NCI-H2029 (cell line): ENCODE measurements around the gene PICALM.

Source experiments
- DNase-seq: peaks from one replicate; lab custom pipeline; 2025; lab: John Stamatoyannopoulos, UW

The PICALM gene

DNA sequence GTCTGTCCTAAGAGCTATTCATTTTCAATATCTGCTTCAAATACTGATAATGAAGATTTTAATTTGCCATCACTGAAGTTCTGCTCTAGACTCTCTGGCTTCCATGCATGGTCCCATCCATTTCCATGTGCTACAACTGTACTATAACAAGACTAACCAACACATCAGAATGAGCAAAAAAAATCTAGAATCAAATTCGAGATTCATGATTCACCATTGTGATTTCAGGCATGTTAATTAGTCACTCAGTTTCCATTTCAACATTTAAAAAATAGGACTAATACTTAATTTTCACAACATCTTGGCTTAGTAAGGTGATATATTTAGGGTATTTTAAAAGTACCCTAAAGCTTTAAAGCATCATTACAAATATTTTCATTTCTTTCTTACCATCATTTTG, 22.8 kb downstream of the PICALM start:
- no peak for DNase-seq

DNA sequence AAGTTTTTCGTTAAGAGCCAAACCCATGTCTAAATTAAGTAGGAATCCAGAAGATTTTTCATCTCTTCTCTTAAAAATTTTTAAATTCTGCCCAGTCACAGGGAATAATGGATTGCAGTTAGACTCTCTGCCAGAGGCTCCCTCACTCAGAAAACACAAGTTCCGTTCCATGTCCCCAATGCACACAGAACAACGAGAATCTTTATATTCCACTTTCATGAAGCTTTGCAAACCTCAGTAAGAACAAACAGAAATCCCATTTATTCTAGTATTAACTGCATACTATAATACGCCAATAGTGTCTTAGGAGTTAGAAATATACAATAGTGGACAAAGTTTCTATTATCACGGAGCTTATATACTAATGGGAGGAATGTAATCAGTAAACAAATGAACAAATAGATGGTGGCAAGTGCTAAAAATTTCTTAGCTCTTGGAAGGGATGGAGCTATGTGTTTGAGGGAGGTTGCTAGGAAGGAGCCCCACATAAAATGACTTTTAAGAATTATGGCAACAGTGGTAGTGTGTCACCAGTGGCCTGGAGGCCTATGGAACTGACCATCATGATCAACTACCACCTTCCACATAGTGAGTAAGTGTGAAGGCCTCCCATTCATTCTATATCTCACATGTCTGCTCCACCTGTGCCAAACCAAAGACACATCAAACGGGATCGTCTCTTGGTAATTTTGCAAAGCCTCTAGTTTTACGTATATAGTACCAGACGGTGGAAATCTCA, 24.9 kb downstream of the PICALM start:
- DNase-seq: no peak

DNA sequence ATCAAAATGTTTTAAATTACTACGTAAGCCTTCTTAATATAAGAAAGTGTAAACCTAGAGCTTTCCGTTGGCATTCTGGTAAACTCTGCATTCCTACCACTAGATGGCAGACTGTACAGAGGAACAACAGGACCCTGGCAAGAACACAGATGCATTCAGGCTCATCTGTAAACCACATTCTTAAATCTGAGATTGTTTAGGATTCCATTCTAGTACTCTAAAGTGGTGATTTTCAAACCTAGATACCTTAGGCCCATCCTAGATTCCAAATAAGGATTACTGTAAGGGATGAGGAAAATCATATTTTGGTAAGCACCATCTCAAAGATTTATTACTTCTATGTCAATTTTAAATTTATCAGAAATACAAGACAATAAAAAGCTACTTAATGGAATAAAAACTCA, 26.9 kb downstream of the PICALM start:
- peak; percentile 74 for DNase-seq

DNA sequence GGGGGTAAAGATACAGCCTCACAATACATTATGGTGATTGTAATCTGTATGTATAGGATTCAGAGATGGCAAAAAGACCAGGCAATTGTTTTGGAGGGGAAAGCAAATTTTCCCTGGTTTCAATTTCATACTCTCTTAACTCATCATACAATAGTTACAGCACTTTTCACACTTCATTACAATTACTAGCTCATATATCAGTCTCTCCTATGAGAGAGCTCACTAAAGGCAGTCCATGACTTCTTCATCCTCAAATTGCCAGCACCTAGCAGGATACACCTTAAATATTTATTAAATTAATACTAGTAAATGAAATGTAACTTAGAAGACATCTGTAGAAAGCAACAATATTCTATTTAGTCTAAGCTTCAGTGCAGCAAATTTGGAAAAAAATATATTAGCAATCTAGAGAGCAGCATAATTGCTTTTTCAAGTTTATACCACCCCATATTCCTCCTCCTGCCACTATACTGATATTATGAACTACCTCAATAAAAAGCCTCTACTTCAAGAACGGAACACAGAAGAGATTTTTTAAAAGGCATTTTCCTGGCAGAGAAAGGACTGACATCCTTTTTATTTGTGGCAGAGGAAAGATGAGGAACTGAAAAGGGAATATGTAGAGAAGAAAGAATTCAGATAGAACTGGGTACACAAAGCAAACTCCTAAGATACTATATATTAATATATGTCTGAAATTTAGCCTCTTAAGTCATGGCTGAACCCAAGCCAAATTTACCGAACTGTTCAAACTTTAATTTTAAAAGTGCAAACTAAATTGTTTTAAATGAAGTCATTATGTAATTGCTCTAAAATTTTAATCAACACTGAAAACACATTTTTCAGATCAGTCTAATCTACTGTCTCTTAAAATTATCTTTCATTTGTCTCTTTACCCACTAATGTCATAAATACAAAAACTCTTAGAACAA, 27.7 kb downstream of the PICALM start:
- DNase-seq: no peak

DNA sequence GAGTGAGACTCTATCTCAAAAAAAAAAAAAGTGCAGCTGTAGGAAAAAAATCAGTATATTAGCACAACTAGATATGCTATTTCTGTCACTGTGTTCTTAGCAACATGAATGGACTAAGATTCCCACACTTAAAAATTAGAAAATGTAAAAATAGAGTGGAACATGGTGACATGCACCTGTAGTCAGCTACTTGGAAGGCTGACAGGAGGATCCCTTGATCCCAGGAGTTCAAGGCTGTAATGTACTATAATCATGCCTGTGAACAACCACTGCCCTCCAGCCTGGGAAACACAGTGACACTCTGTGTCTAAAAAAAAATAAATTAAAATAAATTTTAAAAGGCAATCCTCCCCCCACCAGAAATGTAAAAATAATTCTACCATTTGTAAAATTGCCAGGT, 29.8 kb downstream of the PICALM start:
- no peak for DNase-seq

DNA sequence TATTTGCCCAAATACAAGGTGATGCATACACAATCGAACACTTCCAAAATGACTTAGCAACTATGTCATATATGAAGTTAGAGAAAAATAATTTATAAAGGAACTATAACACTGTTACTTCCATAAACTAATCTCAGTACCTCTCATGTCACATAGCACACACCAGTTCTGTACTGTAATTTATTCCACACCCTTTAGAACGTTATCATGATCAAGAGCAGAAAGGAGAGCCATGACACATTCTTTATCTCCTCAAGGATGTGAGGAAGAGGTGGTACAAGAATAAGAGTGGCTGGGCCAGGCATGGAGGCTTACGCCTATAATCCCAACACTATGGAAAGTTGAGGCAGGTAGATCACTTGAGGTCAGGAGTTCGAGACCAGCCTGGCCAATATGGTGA, 31.1 kb downstream of the PICALM start:
- DNase-seq: no peak

DNA sequence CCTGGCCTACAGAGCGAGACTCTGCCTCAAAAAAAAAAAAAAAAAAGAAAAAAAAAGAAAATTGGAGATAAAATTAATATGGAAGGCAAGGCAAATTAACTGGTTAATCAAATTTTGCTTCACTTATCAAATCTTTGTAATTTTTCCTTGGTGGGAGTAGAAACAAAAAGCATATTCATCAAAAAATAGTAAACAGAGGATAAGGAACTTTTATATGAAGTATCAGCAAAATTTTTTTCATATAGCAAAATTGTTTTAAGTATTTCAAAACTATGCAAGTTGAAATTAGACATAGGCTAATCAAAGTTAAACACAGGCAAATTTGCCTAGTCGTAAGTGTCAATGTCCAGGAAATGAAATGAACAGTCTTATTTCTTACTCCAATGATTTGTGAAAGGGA, 33.0 kb downstream of the PICALM start:
- DNase-seq: no peak

DNA sequence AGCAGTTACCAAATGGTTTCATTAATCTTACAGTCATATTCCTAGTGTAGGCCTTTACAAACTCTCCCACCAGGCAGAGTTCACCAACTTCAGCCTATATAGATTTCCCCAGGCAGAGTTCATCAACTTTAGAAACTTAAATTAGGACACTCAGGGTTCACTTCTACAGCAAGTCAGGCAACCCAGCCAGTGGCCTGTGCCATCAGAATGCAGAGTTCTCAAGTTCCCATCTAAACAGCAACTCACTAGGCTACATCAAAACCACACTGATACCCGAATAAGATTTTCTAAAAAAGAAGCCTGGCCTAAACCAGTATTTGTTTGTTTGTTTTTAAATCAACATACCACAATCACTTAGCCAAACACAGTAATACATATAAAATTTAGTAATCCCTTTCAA, 33.7 kb downstream of the PICALM start:
- DNase-seq: no peak

DNA sequence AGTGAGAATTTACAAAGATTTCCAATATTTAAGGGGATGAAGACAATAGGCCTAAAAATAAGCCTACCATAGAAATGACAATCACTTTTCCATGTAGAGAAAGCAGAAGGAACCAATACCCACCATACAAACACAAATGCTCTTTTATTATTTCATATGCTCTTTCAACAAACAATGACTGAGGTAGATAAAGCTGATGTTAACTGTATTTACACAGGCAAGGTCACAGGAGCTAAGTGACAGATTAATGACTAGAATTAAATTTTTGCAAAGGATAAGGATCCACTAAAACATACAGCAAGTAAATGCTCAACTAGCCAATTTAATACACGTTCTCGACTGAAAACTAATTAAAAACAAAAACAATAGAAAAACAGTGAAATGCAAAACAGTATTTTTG, 34.2 kb downstream of the PICALM start:
- no peak for DNase-seq

DNA sequence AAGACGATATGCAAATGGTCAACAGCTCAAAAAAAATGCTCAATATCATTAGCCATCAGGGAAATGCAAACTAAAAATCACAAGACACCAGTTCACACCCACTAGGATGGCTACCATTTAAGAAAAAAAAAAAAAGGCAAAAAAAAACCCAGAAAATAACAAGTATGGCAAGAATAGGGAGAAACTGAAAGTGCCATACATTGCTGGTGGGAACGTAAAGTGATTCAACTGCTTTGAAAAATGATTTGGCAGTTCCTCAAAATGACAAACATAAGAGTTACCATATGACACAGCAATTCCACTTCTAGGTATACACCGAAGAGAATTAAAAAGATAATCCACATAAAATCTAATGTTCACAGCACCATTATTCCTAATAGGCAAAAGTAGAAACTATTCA, 47.5 kb downstream of the PICALM start:
- no peak for DNase-seq

DNA sequence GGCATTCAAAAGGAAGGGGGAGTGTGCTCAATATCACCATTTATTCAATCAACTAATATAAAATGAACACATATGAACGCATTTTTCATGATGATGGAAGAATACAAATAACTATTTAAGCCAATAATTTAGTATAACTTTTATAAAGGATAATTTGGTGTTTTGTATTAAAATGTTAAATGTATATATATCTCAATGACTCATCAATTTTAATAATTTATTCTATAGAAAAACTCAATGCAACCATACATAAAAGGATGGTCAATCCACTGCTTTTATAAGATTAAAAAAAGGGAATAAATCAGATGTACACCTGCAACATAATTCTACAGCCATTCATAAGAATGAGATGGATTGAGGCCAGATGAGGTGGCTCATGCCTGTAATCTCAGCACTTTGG, 50.6 kb downstream of the PICALM start:
- no peak for DNase-seq

DNA sequence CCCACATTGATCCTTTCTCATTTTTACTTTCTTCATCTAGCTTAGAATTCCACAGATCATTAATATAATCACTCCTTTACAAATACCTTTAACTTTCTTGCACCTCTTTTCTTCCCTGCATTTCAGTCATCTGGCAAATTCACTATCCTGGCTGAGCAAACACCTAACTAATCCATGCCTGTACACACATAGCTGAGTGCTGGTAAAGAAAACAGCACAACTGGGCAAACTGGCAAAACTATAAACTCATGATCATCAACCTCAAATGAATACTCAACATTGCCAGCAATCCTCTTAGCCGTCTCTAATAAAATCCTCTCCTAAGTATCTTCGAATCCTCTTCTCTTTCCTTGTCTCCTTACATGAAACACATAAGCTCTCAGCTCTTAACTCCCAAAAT, 52.4 kb downstream of the PICALM start:
- DNase-seq: no peak

DNA sequence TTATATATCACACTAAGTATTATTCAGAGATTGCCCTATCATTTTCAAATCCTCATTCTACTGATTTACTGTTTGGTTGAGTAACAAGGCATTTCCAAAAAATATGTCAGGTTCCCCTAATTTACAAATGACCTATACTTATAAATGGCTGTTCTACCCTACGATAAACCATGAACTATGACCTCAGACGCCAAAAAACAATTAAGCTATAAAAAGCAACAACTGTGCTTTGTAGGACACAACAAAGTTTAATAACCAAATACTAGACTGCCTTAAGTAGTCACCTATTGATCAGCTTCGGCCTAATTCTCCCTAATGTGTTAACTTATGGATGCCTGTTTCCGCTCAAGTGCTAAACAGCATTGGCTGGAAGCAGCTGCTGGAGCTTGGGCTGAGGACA, 53.2 kb downstream of the PICALM start:
- no peak for DNase-seq

DNA sequence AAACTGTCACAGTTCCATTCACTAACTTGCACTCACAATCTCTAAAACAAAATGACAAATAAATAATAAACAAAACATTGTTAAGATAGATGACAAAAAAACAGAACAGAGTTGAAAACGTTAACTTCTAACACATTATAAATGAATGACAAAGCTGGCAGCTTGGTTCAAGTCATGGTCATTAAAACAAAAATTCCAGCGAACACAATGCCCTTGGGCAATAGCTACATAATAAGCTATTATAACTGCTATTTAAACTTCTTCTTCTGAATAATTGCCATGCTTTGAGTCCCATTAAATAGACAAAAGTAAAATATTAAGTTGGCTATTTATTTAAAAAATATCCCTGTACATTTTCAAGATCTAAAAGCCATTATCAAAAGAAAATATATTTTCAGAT, 54.7 kb downstream of the PICALM start:
- DNase-seq: no peak

DNA sequence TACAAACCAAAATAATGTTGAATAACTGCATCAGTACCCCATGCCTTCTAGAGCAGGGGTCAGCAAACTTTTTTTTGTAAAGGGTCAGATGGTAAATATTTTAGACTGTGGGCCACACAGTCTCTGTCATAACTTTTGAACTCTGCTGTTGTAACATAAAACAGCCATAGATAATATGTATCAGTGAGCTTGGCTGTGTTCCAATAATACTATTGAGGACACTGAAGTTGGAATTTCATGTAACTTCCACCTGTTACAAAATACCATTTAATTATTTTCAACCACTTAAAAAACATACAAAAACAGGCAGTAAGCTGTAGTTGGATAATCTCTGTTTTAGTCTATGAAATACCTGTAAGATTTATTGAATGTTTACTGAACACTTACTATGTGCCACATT, 55.2 kb downstream of the PICALM start:
- DNase-seq: no peak

DNA sequence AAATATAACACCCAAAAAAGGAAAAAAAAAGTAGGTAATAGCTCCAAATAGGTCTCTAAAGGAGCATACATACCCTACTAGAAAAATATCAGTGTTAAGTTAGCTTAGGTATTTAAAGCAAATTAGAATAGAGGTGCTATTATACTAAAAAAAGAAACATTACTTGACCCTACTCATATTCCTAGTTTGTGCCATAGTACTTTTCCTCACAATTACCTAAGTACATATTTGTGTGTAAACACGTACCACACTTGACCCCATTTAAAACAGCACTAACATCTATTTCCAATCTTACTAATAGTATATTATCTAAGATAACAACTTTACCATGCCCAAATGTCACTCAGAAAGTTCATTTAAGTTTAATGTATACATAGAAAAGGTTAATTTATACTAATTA, 57.7 kb downstream of the PICALM start:
- DNase-seq: no peak

DNA sequence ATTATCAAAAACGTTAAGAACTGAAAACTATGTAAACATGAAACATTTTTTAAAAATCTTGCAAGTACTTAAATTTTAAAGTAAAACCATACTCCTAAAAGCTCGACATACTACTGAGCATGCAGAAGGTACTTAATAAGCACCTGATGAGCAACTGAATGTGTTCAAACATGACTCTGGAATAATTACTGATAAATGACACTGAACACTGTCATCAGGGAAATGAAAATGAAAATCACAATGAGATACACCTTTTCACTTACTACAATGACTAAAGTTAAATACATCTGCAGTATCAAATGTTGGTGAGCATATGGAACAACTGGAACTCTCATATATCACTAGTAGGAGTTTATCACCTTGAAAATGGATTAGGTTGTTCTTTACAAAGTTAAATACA, 65.2 kb downstream of the PICALM start:
- DNase-seq: no peak

DNA sequence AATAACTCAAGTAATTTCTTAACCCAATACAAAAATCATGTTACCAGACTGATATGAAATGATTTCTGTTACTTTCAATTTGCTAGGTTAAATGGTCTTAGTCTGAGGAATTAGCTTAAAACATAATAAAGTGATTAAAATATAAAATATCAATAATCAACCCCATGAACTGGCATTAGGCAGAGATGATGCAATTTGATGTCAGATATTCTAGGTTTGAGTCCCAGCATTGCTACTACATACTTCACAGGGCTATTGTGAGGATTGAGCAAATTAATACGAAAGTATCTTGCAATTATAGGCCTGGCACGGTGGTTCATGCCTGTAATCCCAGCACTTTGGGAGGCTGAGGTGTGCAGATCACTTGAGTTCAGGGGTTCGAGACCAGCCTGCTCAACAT, 66.5 kb downstream of the PICALM start:
- no peak for DNase-seq

DNA sequence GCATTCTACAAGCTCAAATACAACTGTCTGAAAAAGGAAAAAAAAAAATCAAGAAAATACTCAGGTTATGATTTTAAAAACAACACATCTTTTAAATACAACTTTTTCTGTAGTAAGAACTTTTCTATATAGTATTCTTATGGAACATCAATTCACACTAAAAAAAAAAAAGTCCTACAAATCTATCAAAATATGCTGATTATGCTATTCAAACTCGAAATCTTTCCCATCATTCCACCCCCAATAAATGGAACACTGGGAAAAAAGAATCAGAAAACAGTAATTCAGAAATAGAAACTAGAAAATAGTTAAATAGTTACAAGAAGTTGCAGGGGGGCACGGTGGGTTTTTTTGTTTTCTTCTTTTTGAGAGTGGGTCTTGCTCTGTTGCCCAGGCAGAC, 77.4 kb downstream of the PICALM start:
- DNase-seq: no peak

DNA sequence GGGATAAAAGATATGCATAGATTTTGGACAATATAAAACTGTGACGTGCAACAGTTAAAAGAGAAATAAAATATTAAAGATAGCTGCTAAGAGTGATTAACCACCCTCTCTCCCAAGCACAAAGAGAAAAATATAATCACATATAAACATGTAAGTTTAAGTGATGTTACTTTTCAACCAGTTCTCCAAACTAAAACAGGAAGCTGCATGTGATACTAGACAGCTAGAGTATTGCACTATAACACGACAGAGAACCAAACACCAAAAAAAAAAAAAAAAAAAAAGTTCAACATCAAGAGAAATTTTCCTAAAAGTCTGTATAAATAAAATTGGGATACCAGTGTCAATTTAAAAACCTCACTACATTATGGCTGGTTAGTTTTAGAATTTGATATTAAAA, 79.1 kb downstream of the PICALM start:
- DNase-seq: no peak

DNA sequence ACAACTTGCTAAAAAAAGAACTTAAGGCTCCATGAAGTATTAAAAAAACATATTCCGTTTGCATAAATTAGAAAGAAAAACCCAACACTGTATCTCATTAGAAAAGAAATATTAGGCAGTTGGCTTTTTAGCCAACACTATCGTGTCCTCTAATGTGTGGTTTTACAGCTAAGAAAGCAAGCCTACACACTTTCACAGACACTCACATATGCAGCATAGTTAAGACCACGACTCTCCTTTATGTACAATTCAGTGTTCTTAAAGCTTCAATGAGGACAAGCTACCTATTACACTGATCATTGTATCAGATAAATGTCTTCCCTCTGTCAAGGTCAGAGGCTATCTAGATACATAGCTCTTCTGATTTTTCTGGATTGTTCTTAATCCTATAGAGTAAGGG, 80.1 kb downstream of the PICALM start:
- DNase-seq: no peak

DNA sequence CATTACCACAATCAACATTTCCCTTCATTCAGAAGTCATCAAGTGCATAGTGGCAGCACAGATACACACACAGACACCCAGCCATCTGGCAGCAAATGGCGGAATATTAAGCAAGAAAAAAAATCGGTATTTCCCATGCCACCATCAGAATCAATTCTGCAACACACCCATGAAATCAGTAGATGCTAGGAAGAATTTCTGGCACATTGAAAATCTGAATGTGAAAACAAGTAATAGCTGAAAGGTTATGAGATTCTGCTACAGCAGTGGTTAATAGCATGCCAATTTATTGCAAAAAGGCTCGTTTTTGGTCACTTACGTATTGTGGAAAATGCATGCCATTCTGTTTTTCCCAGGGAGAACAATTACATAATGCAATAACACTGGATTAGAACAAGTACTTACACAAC, 91.1 kb downstream of the PICALM start:
- DNase-seq: no peak

DNA sequence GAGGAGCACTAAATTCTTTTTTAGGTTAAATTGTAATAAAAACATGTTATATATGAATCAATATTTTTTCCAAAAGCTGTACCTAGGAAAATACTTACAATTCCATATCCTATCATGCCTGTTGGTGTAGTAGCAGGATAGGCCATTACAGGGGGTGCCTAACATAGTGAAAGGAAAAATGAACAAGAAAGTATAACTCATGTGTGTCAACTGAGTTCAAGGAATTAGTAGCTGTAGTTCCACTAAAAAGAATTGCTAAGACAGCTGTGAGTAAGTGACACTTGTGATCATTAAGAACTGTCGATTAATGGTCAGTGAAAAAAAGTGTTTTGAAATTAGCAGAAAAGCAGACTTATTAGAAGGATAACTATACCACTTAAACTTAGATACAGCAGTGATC, 92.4 kb downstream of the PICALM start:
- DNase-seq: no peak

DNA sequence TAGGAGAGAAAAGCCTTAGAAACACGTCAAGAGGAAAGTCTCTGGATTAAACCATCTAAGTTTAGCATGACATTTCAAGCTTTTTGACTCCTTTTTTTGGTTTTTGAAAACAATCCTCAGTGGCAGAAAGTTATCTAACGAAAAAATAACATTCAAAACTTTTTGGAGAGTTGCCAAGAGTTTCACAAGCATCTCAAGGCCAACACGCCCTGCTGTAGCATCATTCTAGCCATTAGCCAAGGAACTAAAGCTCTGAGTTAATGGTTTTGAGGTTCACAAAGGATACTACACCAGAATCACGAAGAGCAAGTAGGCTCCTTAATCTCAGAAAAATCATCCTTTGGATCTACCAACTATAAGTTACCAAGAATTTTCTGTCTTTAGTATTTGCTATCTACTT, 94.8 kb downstream of the PICALM start:
- no peak for DNase-seq
